RWPE2 (cell line): ENCODE results near the gene FERMT3.

ENCODE experiments used
- ATAC-seq: fragments of 200-7000 bp; cut with Tn5 transposase; 3 replicates; pipeline ENCODE4 v1.9.1; 2021; ENCODE audit warnings: low read depth
- DNase-seq: peaks from one replicate; pipeline ENCODE4 v3.0.0-alpha.2; 2020; ENCODE audit warnings: low spot score
- H3K27ac ChIP-seq: fragments of 450-650 bp; 2 replicates; pipeline ENCODE4 v1.5.1; 2017; ENCODE audit warnings: mild to moderate bottlenecking; ENCODE audit not compliant: poor library complexity, severe bottlenecking
- H3K27me3 ChIP-seq: fragments of 250-450 bp; sonication (Bioruptor Pico); 2 replicates; pipeline ENCODE4 v1.5.1; 2021; ENCODE audit warnings: mild to moderate bottlenecking, moderate library complexity; ENCODE audit not compliant: insufficient read depth, poor library complexity, severe bottlenecking
- H3K36me3 ChIP-seq: fragments of 250-450 bp; sonication (Bioruptor Pico); 2 replicates; pipeline ENCODE4 v1.5.1; 2020; ENCODE audit warnings: low read depth, mild to moderate bottlenecking, moderate library complexity
- H3K4me1 ChIP-seq: fragments of 250-450 bp; sonication (Bioruptor Pico); 2 replicates; pipeline ENCODE4 v1.5.1; 2021; ENCODE audit warnings: mild to moderate bottlenecking, moderate library complexity; ENCODE audit not compliant: insufficient read depth, poor library complexity, severe bottlenecking
- H3K4me3 ChIP-seq: fragments of 250-450 bp; sonication (Bioruptor Pico); 2 replicates; pipeline ENCODE4 v1.5.1; 2021; ENCODE audit warnings: mild to moderate bottlenecking, moderate library complexity; ENCODE audit not compliant: severe bottlenecking
- H3K9me3 ChIP-seq: fragments of 250-450 bp; sonication (Bioruptor Pico); 2 replicates; pipeline ENCODE4 v1.5.1; 2021; ENCODE audit warnings: mild to moderate bottlenecking, moderate library complexity; ENCODE audit not compliant: severe bottlenecking
- TF ChIP-seq, protein P1 (sequence below): fragments of 450-650 bp; IDR thresholded peaks from one replicate; pipeline ENCODE4 v1.5.1; 2017; ENCODE audit warnings: mild to moderate bottlenecking, moderate library complexity; ENCODE audit not compliant: poor library complexity, severe bottlenecking

The FERMT3 gene

DNA sequence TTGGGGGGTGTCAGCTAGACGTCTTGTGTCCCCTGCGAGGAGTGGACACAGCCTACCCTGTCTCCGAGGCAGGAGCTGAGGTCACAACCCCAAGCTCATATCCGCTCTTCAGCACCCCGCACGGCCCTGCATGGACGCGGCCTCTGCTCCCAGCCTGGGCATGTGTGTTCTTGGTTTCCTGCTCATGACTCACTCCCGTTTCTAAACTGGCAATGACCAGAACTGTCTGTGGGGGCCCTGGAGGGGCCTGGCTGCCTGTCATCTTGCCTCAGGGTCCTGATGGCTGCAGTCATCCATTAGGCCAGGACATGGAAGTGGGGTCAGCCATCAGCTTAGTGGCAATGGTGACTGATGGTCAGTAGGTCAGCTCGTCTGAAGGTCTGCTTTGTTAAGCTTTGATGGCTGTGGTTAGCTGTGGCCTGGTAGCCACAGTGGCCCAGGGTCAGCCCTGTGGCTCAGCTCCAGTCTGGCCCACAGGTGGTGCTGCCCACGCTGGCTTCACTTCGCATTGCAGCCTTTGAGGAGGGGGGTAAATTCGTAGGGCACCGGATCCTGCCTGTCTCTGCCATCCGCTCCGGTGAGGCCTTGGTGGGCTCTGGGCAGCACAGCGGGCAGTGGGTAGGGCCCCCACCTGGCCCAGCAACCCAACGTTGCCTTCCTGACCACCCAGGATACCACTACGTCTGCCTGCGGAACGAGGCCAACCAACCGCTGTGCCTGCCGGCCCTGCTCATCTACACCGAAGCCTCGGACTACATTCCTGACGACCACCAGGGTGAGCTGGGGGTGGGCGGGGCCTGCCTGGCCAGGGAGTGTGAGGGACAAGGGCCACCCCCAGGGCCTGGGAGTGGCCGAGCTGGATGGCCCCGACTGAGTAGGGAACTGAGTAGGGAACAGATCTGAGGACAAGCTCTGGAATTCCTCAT, 56.8 kb downstream of the FERMT3 start:
- Histone ChIP-seq H3K4me1 (peaks cover 15% of the 10 kb centered on the region), H3K27me3 (no peaks in the 10 kb centered on the region), H3K4me3 (no peak overlapping the region), H3K36me3 (peaks cover 65% of the 10 kb centered on the region), H3K27ac (peak overlapping the region; percentile 28), H3K9me3 (no peaks in the 10 kb centered on the region)
- ATAC-seq = peak; percentile 51
- TF ChIP-seq, protein P1, sequence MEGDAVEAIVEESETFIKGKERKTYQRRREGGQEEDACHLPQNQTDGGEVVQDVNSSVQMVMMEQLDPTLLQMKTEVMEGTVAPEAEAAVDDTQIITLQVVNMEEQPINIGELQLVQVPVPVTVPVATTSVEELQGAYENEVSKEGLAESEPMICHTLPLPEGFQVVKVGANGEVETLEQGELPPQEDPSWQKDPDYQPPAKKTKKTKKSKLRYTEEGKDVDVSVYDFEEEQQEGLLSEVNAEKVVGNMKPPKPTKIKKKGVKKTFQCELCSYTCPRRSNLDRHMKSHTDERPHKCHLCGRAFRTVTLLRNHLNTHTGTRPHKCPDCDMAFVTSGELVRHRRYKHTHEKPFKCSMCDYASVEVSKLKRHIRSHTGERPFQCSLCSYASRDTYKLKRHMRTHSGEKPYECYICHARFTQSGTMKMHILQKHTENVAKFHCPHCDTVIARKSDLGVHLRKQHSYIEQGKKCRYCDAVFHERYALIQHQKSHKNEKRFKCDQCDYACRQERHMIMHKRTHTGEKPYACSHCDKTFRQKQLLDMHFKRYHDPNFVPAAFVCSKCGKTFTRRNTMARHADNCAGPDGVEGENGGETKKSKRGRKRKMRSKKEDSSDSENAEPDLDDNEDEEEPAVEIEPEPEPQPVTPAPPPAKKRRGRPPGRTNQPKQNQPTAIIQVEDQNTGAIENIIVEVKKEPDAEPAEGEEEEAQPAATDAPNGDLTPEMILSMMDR = no peak
- no peak for DNase-seq

DNA sequence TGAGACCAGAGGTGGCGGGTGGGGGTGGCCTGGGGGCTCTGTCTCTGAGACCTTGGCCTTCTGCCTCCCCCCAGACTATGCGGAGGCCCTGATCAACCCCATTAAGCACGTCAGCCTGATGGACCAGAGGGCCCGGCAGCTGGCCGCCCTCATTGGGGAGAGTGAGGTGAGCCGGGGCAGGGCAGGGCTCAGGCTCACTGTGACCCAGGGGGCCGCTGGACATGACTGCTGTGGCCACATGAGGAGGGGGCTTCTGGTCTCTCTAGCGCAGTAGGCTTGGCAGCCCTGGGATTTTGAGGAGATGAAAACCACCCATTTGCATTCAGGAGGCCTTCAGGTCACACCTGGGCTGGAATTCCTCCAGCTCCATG, 57.4 kb downstream of the FERMT3 start:
- no peak for ATAC-seq
- H3K4me1 ChIP-seq = peaks cover 22% of the 10 kb centered on the region
- peaks cover 59% of the 10 kb centered on the region for H3K36me3 ChIP-seq
- TF ChIP-seq, protein P1 = no peak
- no peak for DNase-seq
- H3K27me3 ChIP-seq = no peaks in the 10 kb centered on the region
- no peaks in the 10 kb centered on the region for H3K9me3 ChIP-seq
- no peak overlapping the region for H3K27ac ChIP-seq
- H3K4me3 ChIP-seq = no peak overlapping the region

DNA sequence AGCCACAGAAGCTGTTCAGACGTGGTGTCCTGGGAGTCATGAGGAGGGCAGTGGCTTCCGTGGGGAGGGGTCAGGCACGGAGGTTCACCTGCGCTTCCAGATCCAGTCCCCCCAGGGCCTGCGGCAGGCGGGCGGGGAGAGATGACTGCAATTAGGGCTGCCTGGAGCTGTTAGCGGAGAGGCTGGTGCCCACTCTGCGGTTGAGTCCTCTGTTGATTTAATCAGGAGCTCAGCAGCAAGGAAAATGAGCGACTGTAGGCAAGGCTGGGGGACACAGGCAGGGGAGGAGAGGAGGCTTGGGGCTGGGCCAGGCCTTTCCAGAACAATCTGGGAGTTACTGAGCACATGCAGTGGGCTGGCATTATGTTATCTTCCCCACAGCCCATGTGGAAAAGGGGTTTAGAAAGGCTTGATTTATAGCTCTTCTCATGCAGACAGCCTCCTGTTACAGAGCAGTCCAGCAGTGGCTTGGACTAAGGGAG, 57.9 kb downstream of the FERMT3 start:
- Histone ChIP-seq H3K4me1 (peaks cover 24% of the 10 kb centered on the region), H3K36me3 (peaks cover 54% of the 10 kb centered on the region), H3K27ac (no peak overlapping the region), H3K27me3 (no peaks in the 10 kb centered on the region), H3K9me3 (no peaks in the 10 kb centered on the region), H3K4me3 (no peak overlapping the region)
- TF ChIP-seq, protein P1 = no peak
- DNase-seq = no peak
- no peak for ATAC-seq

DNA sequence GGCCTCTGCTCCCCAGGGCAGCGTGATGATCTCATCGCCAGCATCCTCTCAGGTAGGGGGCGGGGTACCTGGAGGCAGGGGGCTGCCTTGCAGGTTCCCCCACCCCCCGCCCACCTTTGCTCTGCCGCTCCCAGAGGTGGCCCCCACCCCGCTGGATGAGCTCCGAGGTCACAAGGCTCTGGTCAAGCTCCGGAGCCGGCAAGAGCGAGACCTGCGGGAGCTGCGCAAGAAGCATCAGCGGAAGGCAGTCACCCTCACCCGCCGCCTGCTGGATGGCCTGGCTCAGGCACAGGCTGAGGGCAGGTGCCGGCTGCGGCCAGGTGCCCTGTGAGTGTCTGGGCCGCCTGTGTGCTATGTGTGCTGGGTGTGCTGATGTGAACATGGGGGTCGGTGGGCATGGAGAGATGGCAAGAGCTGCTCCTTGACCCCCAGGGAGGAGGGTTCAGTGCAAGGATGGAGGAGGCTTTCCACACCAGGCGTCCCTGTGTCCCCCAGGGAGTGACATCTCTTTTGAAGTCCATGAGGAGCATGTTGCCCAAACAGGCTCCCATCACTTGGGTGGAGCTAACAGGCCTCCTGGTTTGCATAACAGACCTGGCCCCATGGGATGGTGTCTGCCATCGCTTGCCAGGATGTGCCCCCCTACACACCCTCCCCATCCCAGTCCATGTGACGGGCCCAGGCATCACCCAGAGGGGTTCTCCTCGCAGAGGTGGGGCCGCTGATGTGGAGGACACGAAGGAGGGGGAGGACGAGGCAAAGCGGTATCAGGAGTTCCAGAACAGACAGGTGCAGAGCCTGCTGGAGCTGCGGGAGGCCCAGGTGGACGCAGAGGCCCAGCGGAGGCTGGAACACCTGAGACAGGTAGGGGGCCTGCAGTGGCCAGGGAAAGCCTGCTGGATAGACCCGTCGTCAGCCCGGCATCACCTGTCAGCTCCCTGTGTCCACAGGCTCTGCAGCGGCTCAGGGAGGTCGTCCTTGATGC, 58.9 kb downstream of the FERMT3 start:
- Histone ChIP-seq H3K36me3 (peaks cover 44% of the 10 kb centered on the region), H3K4me3 (no peak overlapping the region), H3K27ac (no peak overlapping the region), H3K9me3 (no peaks in the 10 kb centered on the region), H3K27me3 (no peaks in the 10 kb centered on the region), H3K4me1 (peaks cover 24% of the 10 kb centered on the region)
- DNase-seq (no peak), ATAC-seq (no peak)
- TF ChIP-seq, protein P1 = no peak
